Spleen (tissue), 7 donors: ENCODE results near the gene CSN3.

Experiments used
- POLR2A ChIP-seq, 3 donors: fragments of 450-650 bp; IDR thresholded peaks; one replicate each; pipeline ENCODE4 v1.5.1; 2017; ENCODE audit warnings: antibody characterized with exemption in 3 of 3, mild to moderate bottlenecking in 1 of 3
- POLR2AphosphoS5 ChIP-seq, 3 donors: sonication (generic); formaldehyde crosslinking; IDR thresholded peaks; one replicate each; pipeline ENCODE4 v1.5.1; 2017; ENCODE audit warnings: antibody characterized with exemption in 3 of 3
- TF ChIP-seq, protein P1 (sequence below), 11 experiments: fragments of 200-600 bp in 7 of 11; fragments of 450-650 bp in 4 of 11; sonication (generic) in 4 of 11; IDR thresholded peaks in 8 of 11; conservative IDR thresholded peaks in 3 of 11; 1 replicate in 7 of 11; 2 replicates in 4 of 11; pipeline versions ENCODE4 v1.4.0 to v1.8.0; 2016 to 2021; ENCODE audit warnings: antibody characterized with exemption in 11 of 11, inconsistent platforms in 4 of 11, mild to moderate bottlenecking in 1 of 11
- donor health status: DM: no; HTN: no; CAD: no; lungs with moderate emphysema.
- donor health status: DM: no; HTN: no; CAD: no.
- donor health status: DM: no; HTN: no; CAD: no.

DNA sequence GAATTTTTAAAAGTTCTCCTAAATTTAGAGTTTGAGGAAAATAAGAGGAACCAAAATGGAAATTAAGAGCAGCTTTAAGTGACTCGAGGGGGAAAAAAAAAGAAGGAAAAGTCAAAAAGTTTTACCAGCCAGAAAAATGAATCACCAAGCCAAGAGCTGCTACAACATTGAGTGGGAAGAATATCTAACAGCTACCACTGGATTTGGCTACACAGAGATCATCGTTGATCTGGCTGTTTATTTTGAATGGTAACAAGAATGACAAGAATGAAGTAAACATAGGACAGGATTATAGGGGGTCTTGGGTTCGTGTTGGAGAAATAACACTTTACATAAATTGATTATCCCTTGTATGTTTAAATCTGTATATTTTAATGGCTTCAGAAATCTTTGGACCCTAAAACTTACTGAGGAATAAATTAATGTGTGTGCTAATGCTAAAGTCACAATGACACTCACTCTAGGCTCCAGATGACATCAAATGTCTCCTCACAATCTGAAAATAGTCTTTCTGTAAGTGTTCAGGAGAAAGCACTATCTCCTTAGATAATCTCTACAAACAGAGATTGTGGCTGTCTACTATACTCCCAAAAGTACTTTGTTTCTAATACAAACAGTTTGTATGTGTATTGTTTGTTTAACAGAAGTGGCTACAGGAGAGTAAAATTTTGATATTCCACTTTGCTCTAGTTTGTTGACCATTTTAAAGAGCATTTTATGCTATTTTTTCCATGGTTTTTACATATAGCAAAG is 3.1 kb upstream of the CSN3 start:
- TF ChIP-seq, protein P1, sequence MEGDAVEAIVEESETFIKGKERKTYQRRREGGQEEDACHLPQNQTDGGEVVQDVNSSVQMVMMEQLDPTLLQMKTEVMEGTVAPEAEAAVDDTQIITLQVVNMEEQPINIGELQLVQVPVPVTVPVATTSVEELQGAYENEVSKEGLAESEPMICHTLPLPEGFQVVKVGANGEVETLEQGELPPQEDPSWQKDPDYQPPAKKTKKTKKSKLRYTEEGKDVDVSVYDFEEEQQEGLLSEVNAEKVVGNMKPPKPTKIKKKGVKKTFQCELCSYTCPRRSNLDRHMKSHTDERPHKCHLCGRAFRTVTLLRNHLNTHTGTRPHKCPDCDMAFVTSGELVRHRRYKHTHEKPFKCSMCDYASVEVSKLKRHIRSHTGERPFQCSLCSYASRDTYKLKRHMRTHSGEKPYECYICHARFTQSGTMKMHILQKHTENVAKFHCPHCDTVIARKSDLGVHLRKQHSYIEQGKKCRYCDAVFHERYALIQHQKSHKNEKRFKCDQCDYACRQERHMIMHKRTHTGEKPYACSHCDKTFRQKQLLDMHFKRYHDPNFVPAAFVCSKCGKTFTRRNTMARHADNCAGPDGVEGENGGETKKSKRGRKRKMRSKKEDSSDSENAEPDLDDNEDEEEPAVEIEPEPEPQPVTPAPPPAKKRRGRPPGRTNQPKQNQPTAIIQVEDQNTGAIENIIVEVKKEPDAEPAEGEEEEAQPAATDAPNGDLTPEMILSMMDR (IDR thresholded peaks at IDR 0.05 in 8 of 11, conservative IDR thresholded peaks at IDR 0.05 in 3 of 11), result no peak
- TF ChIP-seq POLR2A (IDR thresholded peaks at IDR 0.05) (no peak), POLR2AphosphoS5 (IDR thresholded peaks at IDR 0.05) (no peak)
